Hepatocyte (in vitro differentiated cells): ENCODE results near the gene MUC5AC.

ENCODE experiments used
- EZH2 ChIP-seq: fragments of 200-600 bp; sonication (generic); IDR thresholded peaks from 2 replicates; pipeline ENCODE4 v1.6.1; 2016; ENCODE audit warnings: antibody characterized with exemption, mild to moderate bottlenecking, borderline replicate concordance
- EZH2phosphoT487 ChIP-seq: fragments of 200-600 bp; sonication (generic); IDR thresholded peaks from one replicate; pipeline ENCODE4 v1.6.1; 2018; ENCODE audit warnings: antibody characterized with exemption, mild to moderate bottlenecking, low read depth, moderate library complexity; ENCODE audit not compliant: unreplicated experiment, severe bottlenecking
- TF ChIP-seq, protein P1 (sequence below): fragments of 200-600 bp; sonication (generic); IDR thresholded peaks from 2 replicates; pipeline ENCODE4 v1.5.1; 2016; ENCODE audit warnings: antibody characterized with exemption, mild to moderate bottlenecking; ENCODE audit not compliant: poor library complexity

DNA sequence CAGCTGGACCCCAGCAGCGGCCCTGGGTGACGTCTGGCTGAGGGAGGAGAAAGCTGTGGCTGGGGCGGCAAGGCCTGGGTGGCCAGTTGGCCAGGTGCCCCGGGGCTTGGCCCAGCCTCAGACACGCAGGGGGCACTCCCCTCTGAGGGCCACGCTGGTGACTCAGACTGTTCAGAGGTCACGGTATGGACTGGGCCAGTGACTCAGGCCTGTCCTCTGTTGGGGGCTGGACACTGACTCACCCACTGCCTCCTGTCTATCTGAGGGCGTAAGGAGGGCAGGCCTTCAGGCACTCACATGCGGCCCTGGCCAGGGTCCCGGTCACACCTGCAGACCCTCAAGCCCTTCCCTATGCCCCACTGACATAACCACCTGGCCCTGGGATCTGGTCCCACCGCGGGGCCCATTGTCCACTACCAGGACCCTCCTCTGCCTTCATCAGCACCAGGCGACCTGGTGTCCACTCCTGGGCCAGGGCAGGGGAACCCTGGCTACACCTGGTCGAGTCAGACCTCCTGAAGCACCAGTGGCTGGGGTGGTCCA lies 3.7 kb upstream of the MUC5AC start:
- TF ChIP-seq EZH2phosphoT487 = no peak
- TF ChIP-seq EZH2 = no peak
- TF ChIP-seq, protein P1, sequence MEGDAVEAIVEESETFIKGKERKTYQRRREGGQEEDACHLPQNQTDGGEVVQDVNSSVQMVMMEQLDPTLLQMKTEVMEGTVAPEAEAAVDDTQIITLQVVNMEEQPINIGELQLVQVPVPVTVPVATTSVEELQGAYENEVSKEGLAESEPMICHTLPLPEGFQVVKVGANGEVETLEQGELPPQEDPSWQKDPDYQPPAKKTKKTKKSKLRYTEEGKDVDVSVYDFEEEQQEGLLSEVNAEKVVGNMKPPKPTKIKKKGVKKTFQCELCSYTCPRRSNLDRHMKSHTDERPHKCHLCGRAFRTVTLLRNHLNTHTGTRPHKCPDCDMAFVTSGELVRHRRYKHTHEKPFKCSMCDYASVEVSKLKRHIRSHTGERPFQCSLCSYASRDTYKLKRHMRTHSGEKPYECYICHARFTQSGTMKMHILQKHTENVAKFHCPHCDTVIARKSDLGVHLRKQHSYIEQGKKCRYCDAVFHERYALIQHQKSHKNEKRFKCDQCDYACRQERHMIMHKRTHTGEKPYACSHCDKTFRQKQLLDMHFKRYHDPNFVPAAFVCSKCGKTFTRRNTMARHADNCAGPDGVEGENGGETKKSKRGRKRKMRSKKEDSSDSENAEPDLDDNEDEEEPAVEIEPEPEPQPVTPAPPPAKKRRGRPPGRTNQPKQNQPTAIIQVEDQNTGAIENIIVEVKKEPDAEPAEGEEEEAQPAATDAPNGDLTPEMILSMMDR = no peak
